Muscle of leg (tissue), 11 donors: ENCODE measurements around the gene SYCN. TPM values are rescaled to one million over a fixed set of nuclear protein-coding genes. Genes with fewer than 3 reads are reported as not detected.
"Not testable (repeated sequence)": the region's sequence is repeated elsewhere in the genome, so short reads cannot be mapped to it uniquely, and the experiment has no call there.

Experiments
- DNase-seq: peaks from one replicate; pipeline ENCODE4 v3.0.0; 2013
- H3K27ac ChIP-seq: one replicate; pipeline ENCODE4 v1.5.1; 2013; ENCODE audit warnings: mild to moderate bottlenecking, low read length, control low read depth
- H3K27me3 ChIP-seq: one replicate; pipeline ENCODE4 v1.6.1; 2013; ENCODE audit warnings: low read length; ENCODE audit not compliant: control insufficient read depth, insufficient read depth
- H3K36me3 ChIP-seq: one replicate; pipeline ENCODE4 v1.6.1; 2013; ENCODE audit warnings: low read length; ENCODE audit not compliant: control insufficient read depth, insufficient read depth
- H3K4me1 ChIP-seq: one replicate; pipeline ENCODE4 v1.6.1; 2013; ENCODE audit warnings: low read length; ENCODE audit not compliant: control insufficient read depth, insufficient read depth
- H3K4me3 ChIP-seq: one replicate; pipeline ENCODE4 v1.5.1; 2013; ENCODE audit warnings: low read length, control low read depth
- H3K9me3 ChIP-seq: replicated peaks from 2 replicates; pipeline ENCODE4 v1.6.1; 2013; ENCODE audit warnings: low read depth, low read length; ENCODE audit not compliant: control insufficient read depth
- WGBS: methylation state at CpG from one replicate; pipeline ENCODE4 v1.1.5; 2013; ENCODE audit warnings: missing lambda C conversion rate; ENCODE audit not compliant: insufficient coverage; 5-methylcytosine and 5-hydroxymethylcytosine counted together
- polyA plus RNA-seq, 8 donors: library from polyadenylated mRNA; unstranded; fragments of 120-200 nt; gene quantifications; one replicate each; pipeline versions ENCODE4 v1.2.1 to v1.2.3, GENCODE V29; 2013; ENCODE audit warnings: inconsistent platforms in 1 of 8, low replicate concordance in 1 of 8; ENCODE audit not compliant: insufficient read length in 8 of 8, insufficient read depth in 1 of 8
- total RNA-seq: library from RNA; stranded (reverse); fragments of 120-200 nt; gene quantifications from one replicate; pipeline ENCODE4 v1.2.4, GENCODE V29; 2013

SYCN gene
- total and polyA plus RNA-seq, 9 donors = not detected

- 0% methylated on average over 1 of the region's 3 CpGs for WGBS
- no peaks in the 10 kb centered on the region for H3K27me3 ChIP-seq
- no peaks in the 10 kb centered on the region for H3K9me3 ChIP-seq
Measured at GRCh38 chr19:39224910-39225309, 20.8 kb upstream of the SYCN start.

GRCh38 chr19:39223703-39224279 is 19.7 kb upstream of the SYCN start:
- Histone ChIP-seq H3K4me1 (no peaks in the 10 kb centered on the region), H3K27ac (no peak overlapping the region), H3K9me3 (no peaks in the 10 kb centered on the region), H3K27me3 (no peaks in the 10 kb centered on the region), H3K36me3 (no peaks in the 10 kb centered on the region), H3K4me3 (no peak overlapping the region)
- WGBS = 11% methylated on average over 2 of the region's 4 CpGs
- peak; percentile 36 for DNase-seq

More at GRCh38 chr19:39224910-39225309, 20.8 kb upstream of the SYCN start:
- Histone ChIP-seq H3K36me3 (no peaks in the 10 kb centered on the region), H3K4me1 (no peaks in the 10 kb centered on the region), H3K27ac (no peak overlapping the region), H3K4me3 (no peak overlapping the region)
- DNase-seq = no peak

- not testable (repeated sequence) for H3K27ac ChIP-seq, H3K27me3 ChIP-seq, DNase-seq, H3K4me3 ChIP-seq, H3K9me3 ChIP-seq, H3K36me3 ChIP-seq, H3K4me1 ChIP-seq
- 80% methylated on average over 3 of the region's 10 CpGs for WGBS
Measured at GRCh38 chr19:39219108-39219507, 15.0 kb upstream of the SYCN start.

GRCh38 chr19:39218230-39219007 is 14.4 kb upstream of the SYCN start:
- Histone ChIP-seq H3K9me3 (no peaks in the 10 kb centered on the region), H3K36me3 (no peaks in the 10 kb centered on the region), H3K4me3 (no peak overlapping the region), H3K4me1 (no peaks in the 10 kb centered on the region), H3K27ac (no peak overlapping the region), H3K27me3 (no peaks in the 10 kb centered on the region)
- WGBS = 78% methylated on average over 13 of the region's 15 CpGs
- no peak for DNase-seq

GRCh38 chr19:39217094-39217493 is 13.0 kb upstream of the SYCN start:
- Histone ChIP-seq H3K9me3 (no peaks in the 10 kb centered on the region), H3K27me3 (no peaks in the 10 kb centered on the region), H3K4me3 (no peak overlapping the region), H3K4me1 (no peaks in the 10 kb centered on the region), H3K27ac (no peak overlapping the region), H3K36me3 (no peaks in the 10 kb centered on the region)
- WGBS = 80% methylated on average over 5 of the region's 5 CpGs
- DNase-seq = no peak

- H3K4me3 ChIP-seq, DNase-seq, H3K36me3 ChIP-seq, H3K27me3 ChIP-seq, H3K27ac ChIP-seq, H3K9me3 ChIP-seq, H3K4me1 ChIP-seq: not testable (repeated sequence)
- 100% methylated on average over 2 of the region's 3 CpGs for WGBS
Measured at GRCh38 chr19:39215323-39215722, 11.3 kb upstream of the SYCN start.

GRCh38 chr19:39212375-39212742 is 8.3 kb upstream of the SYCN start:
- no peaks in the 10 kb centered on the region for H3K4me1 ChIP-seq
- WGBS = 6% methylated on average over 6 of the region's 8 CpGs

GRCh38 chr19:39211731-39212374 is 7.8 kb upstream of the SYCN start:
- Histone ChIP-seq H3K27me3 (peaks cover 5% of the 10 kb centered on the region), H3K4me1 (no peaks in the 10 kb centered on the region), H3K27ac (no peak overlapping the region), H3K9me3 (no peaks in the 10 kb centered on the region), H3K36me3 (no peaks in the 10 kb centered on the region), H3K4me3 (no peak overlapping the region)
- DNase-seq = no peak
- 63% methylated on average over 12 of the region's 13 CpGs for WGBS

More at GRCh38 chr19:39212375-39212742, 8.3 kb upstream of the SYCN start:
- H3K9me3 ChIP-seq = no peaks in the 10 kb centered on the region
- no peak overlapping the region for H3K4me3 ChIP-seq
- no peaks in the 10 kb centered on the region for H3K36me3 ChIP-seq
- no peak for DNase-seq
- H3K27ac ChIP-seq = no peak overlapping the region
- no peaks in the 10 kb centered on the region for H3K27me3 ChIP-seq

- 60% methylated on average over 1 of the region's 7 CpGs for WGBS
- DNase-seq = no peak
- Histone ChIP-seq H3K9me3 (no peaks in the 10 kb centered on the region), H3K36me3 (no peaks in the 10 kb centered on the region), H3K27me3 (peaks cover 26% of the 10 kb centered on the region), H3K4me1 (no peaks in the 10 kb centered on the region), H3K4me3 (no peak overlapping the region), H3K27ac (no peak overlapping the region)
Measured at GRCh38 chr19:39209196-39209595, 5.1 kb upstream of the SYCN start.

GRCh38 chr19:39208175-39208795 is 4.2 kb upstream of the SYCN start:
- H3K4me3 ChIP-seq = no peak overlapping the region
- 63% methylated on average over 8 of the region's 9 CpGs for WGBS
- no peak for DNase-seq
- H3K9me3 ChIP-seq = no peaks in the 10 kb centered on the region
- H3K27ac ChIP-seq = no peak overlapping the region
- no peaks in the 10 kb centered on the region for H3K4me1 ChIP-seq
- H3K27me3 ChIP-seq = peaks cover 35% of the 10 kb centered on the region
- H3K36me3 ChIP-seq = no peaks in the 10 kb centered on the region
